Esophagus squamous epithelium (tissue), 5 donors: ENCODE data around the gene JARID2. TPM values are rescaled to one million over a fixed set of nuclear protein-coding genes. Genes with fewer than 3 reads are reported as not detected.

Source experiments
- DNase-seq: peaks from one replicate; lab custom pipeline; 2025; lab: John Stamatoyannopoulos, UW
- H3K27ac ChIP-seq, 4 donors: fragments of 200-600 bp; sonication (generic); one replicate each; pipeline ENCODE4 v1.5.1; 2016 to 2019; ENCODE audit warnings: mild to moderate bottlenecking in 1 of 4
- H3K27me3 ChIP-seq, 4 donors: fragments of 200-600 bp; sonication (generic); 1 replicate in 3 of 4; 2 replicates in 1 of 4; pipeline versions ENCODE4 v1.5.1 to v1.6.0; 2017 to 2021; ENCODE audit warnings: antibody characterized with exemption in 1 of 4
- H3K36me3 ChIP-seq, 3 donors: fragments of 200-600 bp; sonication (generic); one replicate each; pipeline ENCODE4 v1.5.1; 2016 to 2019
- H3K4me1 ChIP-seq, 3 donors: fragments of 200-600 bp; sonication (generic); one replicate each; pipeline ENCODE4 v1.5.1; 2017 to 2019
- H3K4me3 ChIP-seq, 4 donors: fragments of 200-600 bp; sonication (generic); 1 replicate in 3 of 4; 2 replicates in 1 of 4; pipeline ENCODE4 v1.5.1; 2016 to 2019; ENCODE audit warnings: mild to moderate bottlenecking in 2 of 4, moderate library complexity in 1 of 4
- H3K9me3 ChIP-seq, 3 donors: fragments of 200-600 bp; sonication (generic); one replicate each; pipeline ENCODE4 v1.5.1; 2016 to 2019
- CTCF ChIP-seq, 6 experiments: fragments of 450-650 bp in 4 of 6; fragments of 200-600 bp in 2 of 6; sonication (generic) in 2 of 6; IDR thresholded peaks; one replicate each; pipeline ENCODE4 v1.5.1; 2016 to 2019; ENCODE audit warnings: antibody characterized with exemption in 6 of 6, mild to moderate bottlenecking in 4 of 6, moderate library complexity in 4 of 6
- POLR2A ChIP-seq, 4 donors: fragments of 450-650 bp; IDR thresholded peaks; one replicate each; pipeline ENCODE4 v1.6.1; 2017; ENCODE audit warnings: antibody characterized with exemption in 4 of 4, mild to moderate bottlenecking in 4 of 4, moderate library complexity in 3 of 4
- WGBS, 2 donors: methylation state at CpG; one replicate each; pipeline ENCODE4 v1.1.5; 2018; 5-methylcytosine and 5-hydroxymethylcytosine counted together
- intact Hi-C: fragments of 100-400 bp; cut with DNase I; formaldehyde crosslinking; loops from one replicate; pipeline ENCODE4 v1.15.0; 2022
- total RNA-seq, 4 donors: library from RNA; depleted of rRNA; stranded (reverse); fragments of >200 nt; gene quantifications; one replicate each; pipeline ENCODE4 v1.1.0, GENCODE V29; 2016
- donor health status: DM: yes; HTN: yes; CAD: no.

The JARID2 gene
- total RNA-seq, 4 donors from 2014 or later, result 13.3 to 19.6 (median 16.3) TPM

- 69 to 74% methylated on average over 6 of the region's 6 CpGs for WGBS, 2 donors
- H3K4me1 ChIP-seq, result peaks cover 25 to 80% (median 41%) of the 10 kb centered on the region in 3 donors
- TF ChIP-seq POLR2A (IDR thresholded peaks at IDR 0.05), result no peak
- TF ChIP-seq CTCF (IDR thresholded peaks at IDR 0.05), result no peak
- DNase-seq, result no peak
- H3K9me3 ChIP-seq, result no peaks in the 10 kb centered on the region
- no peaks in the 10 kb centered on the region for H3K36me3 ChIP-seq
- no peak overlapping the region for H3K4me3 ChIP-seq
- no peak overlapping the region for H3K27ac ChIP-seq
- intact Hi-C loops, result no loop called here
- H3K27me3 ChIP-seq, result no peaks in the 10 kb centered on the region
Observed at GRCh38 chr6:15326067-15326614, 80.3 kb downstream of the JARID2 start.

DNA sequence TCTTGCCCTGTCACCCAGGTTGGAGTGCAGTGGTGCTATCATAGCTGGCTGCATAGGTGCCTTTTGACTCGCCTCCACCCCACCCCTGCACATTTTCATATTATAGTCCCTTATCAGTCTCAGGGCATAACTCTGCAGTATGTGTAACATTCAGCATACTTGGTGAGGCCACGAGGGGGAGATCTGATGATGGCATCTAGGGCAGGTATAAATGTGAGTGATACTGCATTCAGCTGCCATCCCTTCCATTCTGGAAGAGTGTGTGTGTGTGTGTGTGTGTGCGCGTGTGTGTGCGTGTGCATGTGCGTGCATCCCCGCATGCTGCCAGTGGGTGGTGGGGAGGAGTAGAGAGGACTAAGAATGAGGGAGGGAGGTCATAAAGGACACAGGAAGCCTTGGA is 81.4 kb downstream of the JARID2 start:
- Histone ChIP-seq H3K27me3 (no peaks in the 10 kb centered on the region), H3K4me3 (no peak overlapping the region), H3K4me1 (peaks cover 20 to 83% (median 40%) of the 10 kb centered on the region in 3 donors), H3K9me3 (no peaks in the 10 kb centered on the region), H3K36me3 (no peaks in the 10 kb centered on the region), H3K27ac (no peak overlapping the region)
- WGBS, 2 donors, result 73 to 79% methylated on average over 7 of the region's 7 CpGs
- no peak for DNase-seq
- intact Hi-C loops, result no loop called here
- TF ChIP-seq CTCF (IDR thresholded peaks at IDR 0.05) (peak in 1 of 6 experiments; percentile 26), POLR2A (IDR thresholded peaks at IDR 0.05) (no peak)

- no peak for DNase-seq
- no peaks in the 10 kb centered on the region for H3K9me3 ChIP-seq
- H3K4me3 ChIP-seq, result no peak overlapping the region
- H3K27ac ChIP-seq, result no peak overlapping the region
- no peak for TF ChIP-seq POLR2A (IDR thresholded peaks at IDR 0.05)
- TF ChIP-seq CTCF (IDR thresholded peaks at IDR 0.05), result no peak
- WGBS, 2 donors, result 77 to 81% methylated on average over 4 of the region's 4 CpGs
- peaks cover 6 to 67% (median 30%) of the 10 kb centered on the region in 3 donors for H3K4me1 ChIP-seq
- intact Hi-C loops, result no loop called here
- H3K27me3 ChIP-seq, result no peaks in the 10 kb centered on the region
- H3K36me3 ChIP-seq, result no peaks in the 10 kb centered on the region
Observed at GRCh38 chr6:15329197-15329671, 83.4 kb downstream of the JARID2 start.

- intact Hi-C loops, result no loop called here
- H3K4me1 ChIP-seq, result peaks cover 6 to 67% (median 30%) of the 10 kb centered on the region in 3 donors
Observed at GRCh38 chr6:15330174-15330944, 84.5 kb downstream of the JARID2 start.

More at GRCh38 chr6:15330174-15330944, 84.5 kb downstream of the JARID2 start:
- DNase-seq, result no peak
- Histone ChIP-seq H3K36me3 (no peaks in the 10 kb centered on the region), H3K4me3 (no peak overlapping the region), H3K27ac (no peak overlapping the region), H3K27me3 (no peaks in the 10 kb centered on the region), H3K9me3 (no peaks in the 10 kb centered on the region)
- TF ChIP-seq CTCF (IDR thresholded peaks at IDR 0.05), result no peak
- TF ChIP-seq POLR2A (IDR thresholded peaks at IDR 0.05), result no peak
- 54 to 56% methylated on average over 8 of the region's 8 CpGs for WGBS, 2 donors
